NCI-H748 (cell line): ENCODE measurements around the gene CREBL2.
"Not testable (repeated sequence)": the region's sequence is repeated elsewhere in the genome, so short reads cannot be mapped to it uniquely, and the experiment has no call there.

ENCODE experiments used
- DNase-seq: peaks from one replicate; lab custom pipeline; 2025; ENCODE audit not compliant: unreplicated experiment; lab: John Stamatoyannopoulos, UW

Gene CREBL2

DNA sequence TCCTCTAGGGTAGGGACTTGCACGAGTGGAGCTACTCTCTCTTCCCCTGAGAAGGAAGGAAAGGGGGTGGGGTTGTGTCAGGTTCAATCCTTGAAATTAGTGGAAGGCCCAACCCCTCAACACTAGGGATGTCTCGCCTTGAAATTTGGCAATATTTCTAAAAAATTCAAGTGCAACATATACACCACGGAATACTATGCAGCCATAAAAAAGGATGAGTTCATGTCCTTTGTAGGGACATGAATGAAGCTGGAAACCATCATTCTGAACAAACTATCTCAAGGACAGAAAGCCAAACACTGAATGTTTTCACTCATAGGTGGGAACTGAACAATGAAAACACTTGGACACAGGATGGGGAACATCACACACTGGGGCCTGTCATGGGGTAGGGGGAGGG lies 15.1 kb upstream of the CREBL2 start:
- not testable (repeated sequence) for DNase-seq

DNA sequence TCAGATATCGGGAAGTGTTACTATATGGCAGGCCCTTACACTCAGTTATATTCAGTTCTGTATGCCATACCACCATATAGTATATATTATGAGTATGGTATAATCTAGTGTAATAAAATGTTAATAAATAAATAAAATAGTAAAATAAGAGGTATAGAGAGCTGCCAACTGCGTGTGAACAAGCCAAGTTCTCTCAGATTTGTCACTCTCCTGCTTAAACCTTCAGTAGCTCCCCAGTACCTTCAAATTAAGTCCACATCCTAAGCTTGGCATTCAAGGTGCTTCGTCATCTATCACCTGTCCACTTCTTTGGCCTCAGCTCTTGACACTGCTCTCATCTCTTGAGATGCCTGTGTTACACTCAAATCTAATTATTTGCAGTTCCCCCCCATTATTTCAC lies 12.8 kb upstream of the CREBL2 start:
- DNase-seq = no peak

DNA sequence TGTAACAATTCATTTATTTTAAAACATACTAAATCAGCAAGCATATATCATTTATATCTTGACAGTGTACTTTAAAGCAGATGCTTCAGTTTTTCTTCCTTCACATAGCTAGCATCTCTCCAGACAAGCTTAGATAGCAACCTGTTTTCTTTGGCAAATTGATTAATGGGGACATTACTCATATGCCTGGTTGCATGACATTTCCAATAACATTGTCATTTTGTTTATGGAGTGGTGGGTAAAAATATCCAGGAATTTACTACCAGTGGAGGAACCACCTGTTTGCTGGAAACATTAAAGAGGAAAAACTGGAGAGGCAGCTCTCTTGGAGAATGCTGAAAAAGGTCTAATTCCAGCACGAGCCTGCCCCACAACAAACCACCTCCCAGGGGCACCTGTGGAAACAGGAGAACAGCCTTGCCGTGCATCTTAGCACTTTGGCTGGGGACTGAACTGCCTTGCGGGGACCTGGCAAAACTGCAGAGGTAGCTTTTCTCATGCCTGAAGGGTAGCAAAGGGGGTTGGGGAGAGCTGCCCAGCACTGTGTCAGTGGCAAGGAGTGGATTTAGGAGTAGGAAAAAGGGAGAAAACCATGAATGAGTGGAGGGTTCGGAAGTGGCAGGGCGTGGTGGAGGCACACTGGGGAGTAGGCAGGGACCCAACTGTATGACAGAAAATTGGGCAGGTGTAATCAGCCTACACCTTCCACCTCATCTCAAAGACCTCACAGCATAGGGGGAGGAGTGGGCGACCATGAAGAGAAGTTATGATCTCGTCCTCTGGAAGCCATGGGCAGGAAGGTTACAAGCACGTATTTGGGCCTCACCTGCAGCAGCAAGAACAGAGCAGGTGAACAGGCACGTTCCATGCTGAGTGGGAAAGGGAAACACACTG lies 11.7 kb upstream of the CREBL2 start:
- DNase-seq = no peak

DNA sequence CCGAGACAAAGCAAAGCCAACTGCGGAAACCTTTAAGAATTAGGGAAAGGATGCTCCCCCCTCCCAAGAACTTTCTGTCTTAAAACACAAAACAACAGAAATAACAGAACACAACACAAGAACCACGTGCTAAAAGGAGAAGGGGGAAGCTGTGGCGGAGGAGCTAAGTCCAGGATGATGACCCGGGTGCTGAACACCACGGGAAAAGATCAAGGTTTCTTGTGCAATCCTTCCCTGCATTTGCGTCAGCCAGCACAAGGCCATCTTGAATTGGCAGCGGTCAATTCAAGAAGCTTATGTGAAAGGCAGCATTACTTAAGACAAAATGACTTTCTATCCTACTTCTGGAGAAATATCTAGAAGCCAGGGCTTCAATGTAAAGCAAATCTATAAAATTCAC lies 11.0 kb upstream of the CREBL2 start:
- DNase-seq = no peak

DNA sequence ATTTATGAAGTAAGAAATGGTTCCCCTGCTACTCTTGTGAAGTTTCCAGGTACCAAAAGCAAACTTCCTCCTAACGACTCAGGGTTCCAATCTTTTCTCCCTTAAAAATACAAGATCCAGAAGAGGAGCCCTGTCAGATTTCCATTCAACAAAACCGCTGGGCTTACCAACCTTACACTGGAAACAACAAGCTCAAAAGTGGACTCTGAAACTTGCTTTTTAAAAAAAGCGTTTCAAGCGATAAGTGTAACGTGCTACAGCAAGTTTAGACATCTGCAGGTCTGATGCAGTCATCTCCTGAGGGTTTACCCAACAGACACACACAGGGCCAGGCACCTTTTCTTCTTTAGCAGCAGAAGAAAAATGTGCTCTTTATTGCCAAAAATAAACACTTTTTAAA lies 6.9 kb upstream of the CREBL2 start:
- DNase-seq = no peak

DNA sequence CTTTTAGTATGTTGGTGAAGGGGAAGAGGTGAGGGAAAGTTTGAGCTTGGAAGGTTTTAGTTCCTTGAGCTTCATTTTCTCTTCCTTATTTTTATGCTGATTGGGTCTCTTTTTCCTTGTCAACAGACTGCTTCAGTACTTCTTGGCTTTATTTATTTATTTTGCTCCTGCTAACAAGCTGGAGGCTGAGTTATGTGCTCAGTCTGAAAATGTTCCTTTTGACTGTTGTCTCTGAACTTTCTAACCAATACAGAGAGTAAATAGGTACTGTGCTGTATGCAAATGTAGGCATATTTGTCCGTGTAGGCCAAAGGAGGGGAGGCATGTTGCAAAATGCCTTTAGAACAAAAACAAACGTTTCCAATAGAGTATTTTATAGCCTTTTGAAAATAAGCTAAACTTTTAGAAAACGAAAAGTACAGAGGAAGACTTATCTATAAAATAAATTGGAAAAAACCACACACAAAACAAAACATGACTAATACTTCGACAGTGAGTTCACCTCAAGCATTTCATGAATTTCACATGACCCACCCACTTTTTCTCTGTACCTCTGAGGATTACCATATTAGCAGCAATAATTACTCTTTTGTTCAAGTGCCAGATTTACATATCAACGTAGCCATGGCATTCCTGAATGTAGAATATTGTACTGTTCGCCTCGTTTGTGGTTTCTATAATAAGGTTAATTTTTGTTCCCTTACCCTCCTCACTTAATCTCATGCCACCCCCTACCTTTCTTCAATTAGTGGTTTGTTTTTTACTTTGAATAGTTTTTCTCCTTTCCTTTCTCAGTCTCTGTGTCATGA lies 4.7 kb upstream of the CREBL2 start:
- no peak for DNase-seq

DNA sequence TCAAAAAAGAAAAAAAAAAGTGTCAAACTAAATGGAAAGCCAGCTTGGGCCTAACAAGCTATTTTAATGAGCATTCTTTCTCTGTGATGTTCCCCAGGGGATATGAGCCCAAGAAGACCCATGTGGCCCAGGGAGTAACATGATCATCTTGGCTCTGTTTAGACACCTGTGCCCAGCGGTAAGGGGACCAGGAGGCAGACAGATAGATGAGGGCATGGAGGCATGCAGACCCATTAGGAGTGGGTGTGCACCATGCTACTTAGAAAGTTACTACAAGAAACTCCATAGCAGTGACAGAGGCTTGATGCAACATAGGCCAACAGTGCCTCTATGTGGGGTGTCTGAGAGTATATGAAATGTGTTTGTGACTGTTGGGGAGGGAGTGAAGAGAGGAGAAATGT lies 3.1 kb upstream of the CREBL2 start:
- no peak for DNase-seq

DNA sequence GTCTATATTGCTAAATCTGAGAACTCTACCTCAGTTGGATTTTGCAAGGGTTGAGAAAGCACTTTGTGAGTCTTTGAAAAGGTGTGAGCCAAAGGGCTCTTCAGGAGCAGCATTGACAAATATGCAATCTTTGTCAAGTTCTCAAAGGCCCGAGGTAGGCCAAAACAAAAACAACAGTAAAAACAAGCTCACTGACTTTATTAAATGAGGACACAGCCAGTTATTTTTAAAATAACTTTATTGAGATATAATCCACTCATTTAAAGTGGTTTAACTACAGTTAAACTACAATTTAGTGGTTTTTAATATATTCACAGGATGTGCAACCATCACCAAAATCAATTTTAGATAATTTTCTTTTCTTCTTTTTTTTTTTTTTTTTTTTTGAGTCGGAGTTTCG lies 2.0 kb upstream of the CREBL2 start:
- DNase-seq = no peak

DNA sequence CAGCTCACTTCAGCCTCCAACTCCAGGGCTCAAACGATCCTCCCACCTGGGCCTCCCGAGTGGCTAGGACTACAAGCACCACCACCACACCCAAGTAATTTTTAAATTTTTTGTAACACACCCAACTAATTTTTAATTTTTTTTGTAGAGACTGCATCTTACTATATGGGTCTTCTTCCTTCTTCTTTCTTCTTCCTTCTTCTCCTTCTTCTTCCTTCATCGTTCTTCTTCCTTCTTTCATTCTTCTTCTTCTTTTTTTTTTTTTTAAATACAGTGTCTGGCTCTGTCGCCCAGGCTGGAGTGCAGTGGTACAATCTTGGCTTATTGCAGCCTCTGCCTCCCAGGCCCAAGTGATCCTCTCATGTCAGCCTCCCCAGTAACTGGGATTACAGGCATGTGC lies 965 bp upstream of the CREBL2 start:
- DNase-seq = no peak

DNA sequence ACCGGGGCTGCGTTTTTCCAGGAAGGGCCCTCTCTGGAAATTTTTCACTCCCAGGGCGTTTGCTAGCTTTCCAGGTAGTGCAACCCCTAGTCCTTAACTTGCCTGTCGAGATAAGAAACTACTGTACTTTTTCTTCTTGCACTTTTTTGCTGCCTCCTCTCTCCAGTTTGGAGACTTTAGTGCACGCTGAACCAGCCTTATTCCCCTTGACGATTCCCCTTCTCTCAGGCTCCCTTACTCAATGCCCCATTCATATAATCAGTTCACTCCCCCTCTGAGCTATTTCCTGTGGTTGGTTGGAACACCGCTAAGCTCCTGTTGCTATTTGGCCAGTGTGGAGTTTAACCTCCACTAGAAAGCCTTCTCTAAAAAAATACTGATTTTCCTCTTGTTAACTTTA lies 682 bp downstream of the CREBL2 start:
- peak; percentile 52 for DNase-seq

DNA sequence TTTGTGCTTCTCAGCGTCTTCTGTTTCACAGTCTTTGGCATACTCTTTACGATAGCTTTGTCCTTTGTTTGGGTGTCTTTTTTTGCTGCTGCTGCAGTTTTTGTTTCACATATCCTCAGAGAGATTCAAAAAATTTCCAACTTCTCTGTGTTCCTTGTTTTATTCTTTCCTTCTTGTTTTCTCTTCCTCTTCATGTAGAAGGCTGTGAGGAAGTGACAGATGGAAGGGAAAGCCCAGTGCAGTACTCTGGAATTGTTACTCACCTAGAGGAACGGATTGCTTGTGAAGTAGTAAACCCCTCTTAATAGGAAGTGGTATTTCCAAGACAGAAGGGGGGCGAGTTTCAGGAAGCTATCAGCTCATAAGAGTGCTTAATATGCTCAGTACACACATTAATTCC lies 1.7 kb downstream of the CREBL2 start:
- DNase-seq = no peak

DNA sequence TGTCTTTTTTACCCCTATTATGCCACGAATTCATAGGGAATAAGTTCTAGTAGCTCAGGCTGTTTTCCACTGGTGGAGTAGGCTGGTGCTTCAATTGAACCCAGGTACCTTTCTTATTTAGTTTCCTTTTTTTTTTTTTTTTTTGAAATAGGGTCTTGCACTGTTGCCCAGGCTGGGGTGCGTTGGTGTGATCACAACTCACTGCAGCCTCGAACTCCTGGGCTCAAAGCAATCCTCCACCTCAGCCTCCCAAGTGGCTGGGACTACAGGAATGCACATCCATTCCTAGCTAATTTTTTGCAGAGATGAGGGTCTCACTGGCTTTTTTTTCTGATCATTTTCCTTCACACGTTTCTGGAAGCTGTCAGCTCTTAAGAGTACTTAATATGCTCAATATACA lies 2.7 kb downstream of the CREBL2 start:
- DNase-seq = no peak

DNA sequence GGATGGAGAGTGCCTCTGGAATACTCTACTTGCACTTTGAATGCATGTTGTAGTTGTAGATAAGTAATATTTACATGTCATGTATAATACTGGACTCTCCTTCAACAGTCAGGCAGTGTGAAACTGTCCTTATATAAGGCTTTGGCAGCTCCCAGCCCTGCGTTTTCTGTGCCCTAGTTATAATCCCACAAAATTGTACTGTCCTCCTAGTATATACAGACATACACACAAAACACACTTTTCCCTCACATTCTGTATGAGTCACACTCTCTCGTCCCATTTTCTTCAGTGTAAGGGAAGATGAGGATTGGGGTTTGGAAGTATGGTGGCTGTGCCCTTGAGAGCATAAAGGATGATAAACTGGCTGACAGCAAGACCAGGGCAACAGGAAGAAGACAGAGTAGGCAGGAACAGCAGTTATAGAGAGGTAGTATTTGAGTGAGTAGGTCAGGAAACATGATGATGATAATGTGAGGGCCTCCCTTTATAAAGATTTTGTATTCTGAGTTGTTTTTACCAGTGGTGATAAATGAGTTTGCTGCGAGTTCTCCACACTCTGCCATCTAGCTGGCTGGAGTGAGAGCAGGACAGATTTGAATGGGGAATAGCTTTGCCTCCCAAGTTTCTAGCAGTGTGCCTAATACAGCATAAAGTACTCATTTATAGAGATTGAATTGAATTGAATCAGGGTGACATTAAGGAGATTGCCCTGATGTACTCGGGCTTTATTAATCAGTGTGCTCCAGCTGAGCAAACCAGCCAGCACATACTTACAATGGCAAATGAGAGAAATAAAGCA lies 5.0 kb downstream of the CREBL2 start:
- no peak for DNase-seq

DNA sequence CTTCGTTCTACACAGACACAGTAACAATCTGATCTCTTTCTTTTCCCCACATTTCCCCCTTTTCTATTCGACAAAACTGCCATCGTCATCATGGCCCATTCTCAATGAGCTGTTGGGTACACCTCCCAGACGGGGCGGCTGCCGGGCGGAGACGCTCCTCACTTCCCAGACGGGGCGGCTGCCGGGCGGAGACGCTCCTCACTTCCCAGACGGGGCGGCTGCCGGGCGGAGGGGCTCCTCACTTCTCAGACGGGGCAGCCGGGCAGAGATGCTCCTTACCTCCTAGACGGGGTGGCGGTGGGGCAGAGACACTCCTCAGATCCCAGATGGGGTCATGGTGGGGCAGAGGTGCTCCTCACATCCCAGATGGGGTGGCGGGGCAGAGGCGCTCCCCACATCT lies 6.4 kb downstream of the CREBL2 start:
- DNase-seq = not testable (repeated sequence)

DNA sequence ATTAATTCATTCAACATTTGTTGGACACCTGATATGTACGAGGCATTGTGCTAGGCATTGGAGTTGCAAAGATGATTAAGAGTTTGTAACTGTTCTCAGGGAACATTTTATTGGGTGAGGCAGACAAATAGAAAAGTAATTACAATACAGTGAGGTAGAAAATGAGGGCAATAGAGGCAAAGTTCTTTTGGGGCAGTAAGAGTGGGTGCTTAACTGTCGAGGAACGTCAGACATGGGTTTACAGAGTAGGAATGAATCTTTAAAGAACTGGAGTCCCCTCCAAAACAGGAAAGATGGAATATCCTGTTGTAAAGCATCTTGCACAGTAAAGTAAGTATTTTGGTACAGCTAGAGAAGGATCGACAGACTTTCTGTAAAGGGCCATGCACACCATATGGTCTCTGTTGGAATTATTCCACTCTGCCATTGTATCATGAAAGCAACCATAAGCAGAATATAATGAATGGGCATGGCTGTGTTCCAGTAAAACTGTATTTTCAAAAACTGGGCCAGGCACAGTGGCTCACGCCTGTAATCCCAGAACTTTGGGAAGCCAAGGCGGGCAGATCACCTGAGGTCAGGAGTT lies 9.1 kb downstream of the CREBL2 start:
- no peak for DNase-seq

DNA sequence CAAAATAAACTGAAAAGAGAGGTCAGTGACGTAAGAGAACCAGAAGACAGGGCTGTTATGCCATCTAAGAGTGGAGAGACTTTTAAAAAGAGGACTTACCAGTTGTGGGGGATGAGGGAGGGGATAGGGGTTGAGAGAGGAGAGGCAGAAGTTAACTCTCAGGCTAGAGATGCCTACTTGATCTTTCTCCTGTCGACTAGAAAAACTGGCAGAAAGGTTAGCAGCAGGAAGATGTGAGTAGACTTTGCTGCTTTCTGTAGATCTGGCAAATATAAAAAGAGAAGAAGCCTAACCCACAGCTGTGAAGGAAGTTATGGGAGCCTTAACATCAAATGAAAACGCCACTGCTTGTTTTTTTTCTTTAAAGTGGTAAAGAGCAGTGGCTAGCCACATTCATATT lies 10.7 kb downstream of the CREBL2 start:
- DNase-seq = no peak

DNA sequence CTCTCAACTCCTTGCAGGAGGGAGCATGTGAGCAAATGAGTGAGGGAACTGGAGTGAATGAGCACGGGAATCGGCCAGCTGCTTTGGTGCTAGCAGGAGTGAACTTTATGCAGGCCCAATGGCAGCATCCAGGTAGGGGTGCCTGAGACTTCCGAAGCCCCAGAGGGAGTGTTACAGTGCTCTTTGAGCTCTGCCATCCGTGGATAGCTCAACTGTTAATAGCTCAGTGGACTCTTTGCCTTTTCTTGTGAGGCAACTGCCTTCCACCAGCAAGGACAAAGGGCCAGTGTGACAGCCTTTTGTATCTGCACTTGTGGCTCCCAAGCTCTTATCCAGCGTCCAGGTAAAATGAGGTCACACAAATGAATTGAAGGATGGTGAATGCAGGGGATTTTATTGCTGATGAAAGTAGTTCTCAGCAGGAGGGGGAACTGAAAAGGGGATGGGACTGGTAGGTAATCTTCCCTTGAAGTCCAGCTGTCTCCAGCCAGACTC lies 12.9 kb downstream of the CREBL2 start:
- no peak for DNase-seq

DNA sequence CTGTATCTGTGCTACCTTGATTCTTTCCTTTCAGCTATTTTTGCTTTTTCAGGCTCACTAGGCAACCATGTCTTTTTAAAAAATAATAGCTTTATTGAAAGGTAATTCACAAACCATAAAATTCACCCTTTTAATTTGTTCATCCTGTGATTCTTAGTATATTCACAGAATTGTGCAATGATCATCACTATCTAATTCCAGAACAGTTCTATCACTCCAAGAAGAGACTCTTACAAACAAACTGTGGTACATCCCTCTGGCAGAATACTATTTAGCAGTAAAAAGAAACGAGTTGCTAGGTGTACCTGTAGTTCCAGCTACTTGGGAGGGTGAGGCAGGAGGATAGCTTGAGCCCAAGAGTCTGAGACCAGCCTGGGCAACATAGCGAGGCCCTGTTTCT lies 14.8 kb downstream of the CREBL2 start:
- DNase-seq = no peak

DNA sequence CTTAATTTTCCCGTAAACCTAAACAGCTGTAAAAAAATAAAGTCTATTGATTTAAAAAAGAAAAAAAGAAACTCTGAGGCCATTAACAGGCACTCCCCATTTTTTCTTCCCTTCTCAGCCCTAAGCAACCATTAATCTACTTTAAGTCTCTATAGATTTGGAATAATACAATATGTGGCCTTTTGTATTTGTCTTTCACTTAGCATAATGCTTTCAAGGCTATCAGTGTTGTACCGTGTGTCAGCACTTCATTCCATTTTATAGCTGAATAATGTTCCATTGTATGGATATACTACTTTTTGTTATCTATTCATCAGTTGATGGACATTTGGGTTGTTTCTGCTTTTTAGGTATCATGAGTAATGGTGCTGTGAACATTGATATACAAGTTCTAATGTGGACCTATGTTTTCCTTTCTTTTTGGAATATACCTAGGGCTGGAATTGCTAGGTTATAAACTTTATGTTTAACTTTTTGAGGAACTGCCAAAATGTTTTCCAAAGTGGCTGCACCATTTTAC lies 15.7 kb downstream of the CREBL2 start:
- DNase-seq = no peak

DNA sequence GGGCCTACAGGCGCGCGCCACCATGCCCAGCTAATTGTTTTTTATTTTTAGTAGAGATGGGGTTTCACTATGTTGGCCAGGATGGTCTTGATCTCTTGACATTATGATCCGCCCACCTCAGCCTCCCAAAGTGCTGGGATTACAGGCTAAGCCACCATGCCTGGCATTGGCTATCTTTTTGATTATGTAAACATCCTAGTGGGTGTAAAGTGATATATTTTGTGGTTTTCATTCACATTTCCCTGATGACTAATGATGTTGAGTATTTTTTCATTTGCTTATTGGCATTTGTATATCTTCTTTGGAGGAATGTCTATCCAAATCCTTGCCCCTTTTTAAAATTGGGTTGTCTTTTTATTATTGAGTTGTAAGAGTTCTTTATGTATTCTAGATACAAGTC lies 16.3 kb downstream of the CREBL2 start:
- no peak for DNase-seq

DNA sequence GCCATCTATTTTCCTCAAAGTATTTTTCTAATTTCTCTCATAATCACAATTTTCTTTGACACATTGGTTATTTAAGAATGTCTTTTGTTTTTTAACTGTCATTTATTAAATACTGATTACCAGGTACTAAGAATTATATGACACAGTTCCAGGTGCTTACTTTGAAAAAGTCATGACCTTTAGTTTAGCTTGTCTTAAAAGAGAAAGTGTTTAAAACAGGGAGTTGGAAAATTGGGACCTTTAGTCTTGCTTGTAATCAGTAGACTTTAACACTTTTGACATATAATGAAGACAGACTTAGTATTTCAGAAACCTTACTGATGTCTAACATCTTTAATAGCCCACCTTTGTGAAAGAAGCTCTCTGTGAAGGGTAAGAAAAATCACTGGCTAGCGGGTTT lies 19.2 kb downstream of the CREBL2 start:
- DNase-seq = no peak
